LNCAP (cell line): Measurements from ENCODE around the gene NNMT.

Experiments
- CTCF ChIP-seq: fragments of 450-650 bp; IDR thresholded peaks from 2 replicates; pipeline ENCODE4 v1.5.1; 2017; ENCODE audit warnings: mild to moderate bottlenecking

NNMT gene

GRCh38 chr11:114265122-114265878, 30.9 kb upstream of the NNMT start:
- no peak for TF ChIP-seq CTCF

DNA sequence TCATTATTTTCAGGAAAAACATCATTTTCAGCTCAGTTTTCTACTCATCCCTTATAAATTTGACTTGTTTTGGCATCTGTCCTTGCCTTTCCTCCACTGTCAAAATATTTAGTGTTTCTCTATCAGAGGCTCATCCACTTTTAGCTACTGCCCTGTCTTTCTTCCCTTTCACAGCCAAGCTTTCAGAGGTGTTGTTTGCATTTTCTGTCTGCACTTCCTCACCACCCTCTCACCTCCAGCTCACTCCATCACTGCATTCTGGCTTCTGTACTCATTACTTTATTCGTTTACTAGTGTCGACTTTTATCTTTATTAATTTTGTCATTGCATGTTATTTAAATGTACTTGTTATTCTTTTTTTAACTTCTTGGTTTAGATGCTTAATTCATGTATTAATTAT, 26.7 kb upstream of the NNMT start:
- TF ChIP-seq CTCF: no peak

DNA sequence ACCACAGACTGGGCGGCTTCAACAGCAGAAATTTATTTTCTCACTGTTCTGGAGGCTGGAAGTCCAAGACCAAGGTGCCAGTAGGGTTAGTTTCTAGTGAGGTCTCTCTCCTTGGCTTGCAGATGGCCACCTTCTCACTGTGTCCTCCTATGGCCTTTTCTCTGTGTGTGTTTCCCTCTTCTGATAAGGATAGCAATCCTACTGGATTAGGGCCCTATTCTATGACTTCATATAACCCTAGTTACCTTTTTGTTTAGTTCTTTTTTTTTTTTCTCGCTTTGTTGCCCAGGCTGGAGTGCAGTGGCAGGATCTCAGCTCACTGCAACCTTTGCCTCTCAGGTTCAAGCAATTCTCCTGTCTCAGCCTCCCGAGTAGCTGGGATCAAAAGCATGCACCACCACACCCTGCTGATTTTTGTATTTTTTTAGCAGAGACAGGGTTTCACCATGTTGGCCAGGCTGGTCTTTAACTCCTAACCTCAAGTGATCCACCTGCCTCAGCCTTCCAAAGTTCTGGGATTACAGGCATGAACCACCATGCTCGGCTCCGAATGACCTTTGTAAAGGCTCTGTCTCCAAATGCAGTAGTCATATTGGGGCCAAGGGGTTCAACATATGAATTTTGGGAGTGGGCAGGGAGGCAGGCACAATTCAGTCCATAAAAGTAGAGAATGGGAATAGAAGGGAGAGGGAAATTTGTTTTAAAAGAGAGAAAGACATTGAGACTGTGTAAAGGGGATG, 25.5 kb upstream of the NNMT start:
- TF ChIP-seq CTCF: no peak

GRCh38 chr11:114271316-114271715, 24.9 kb upstream of the NNMT start:
- no peak for TF ChIP-seq CTCF

GRCh38 chr11:114272311-114272710, 23.9 kb upstream of the NNMT start:
- TF ChIP-seq CTCF: no peak

- TF ChIP-seq CTCF: no peak
Observed at GRCh38 chr11:114273071-114273470, 23.1 kb upstream of the NNMT start.

- no peak for TF ChIP-seq CTCF
Observed at GRCh38 chr11:114273890-114274635, 22.1 kb upstream of the NNMT start.
